ENCODE results near the gene PCSK5.
"Not testable (repeated sequence)": the region's sequence is repeated elsewhere in the genome, so short reads cannot be mapped to it uniquely, and the experiment has no call there.

Gene PCSK5

GRCh38 chr9:75927356-75927755 lies 36.9 kb downstream of the PCSK5 start:
- DNase-seq: no peak

GRCh38 chr9:75930190-75930589 lies 39.7 kb downstream of the PCSK5 start:
- no peak for DNase-seq

GRCh38 chr9:75930730-75931321 lies 40.4 kb downstream of the PCSK5 start:
- DNase-seq: no peak

DNA sequence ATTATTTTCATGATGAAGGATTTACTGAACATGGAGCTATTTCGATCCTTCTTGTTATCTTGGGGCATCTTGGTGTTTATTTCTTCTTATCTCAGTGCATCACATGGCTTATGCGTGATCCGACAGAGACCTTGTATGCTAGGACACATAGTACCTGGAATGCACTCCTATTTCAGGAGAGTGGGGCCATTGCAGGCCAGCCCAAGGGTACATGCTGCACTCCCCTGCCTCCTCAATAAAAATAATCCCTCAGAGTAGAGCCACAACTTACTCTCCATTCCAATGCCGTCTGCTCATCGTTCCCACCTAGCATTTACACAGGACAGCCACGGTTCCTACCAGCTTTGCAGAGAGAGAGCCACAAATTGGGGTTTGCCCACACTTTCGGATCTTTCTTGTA lies 43.5 kb downstream of the PCSK5 start:
- DNase-seq: no peak

DNA sequence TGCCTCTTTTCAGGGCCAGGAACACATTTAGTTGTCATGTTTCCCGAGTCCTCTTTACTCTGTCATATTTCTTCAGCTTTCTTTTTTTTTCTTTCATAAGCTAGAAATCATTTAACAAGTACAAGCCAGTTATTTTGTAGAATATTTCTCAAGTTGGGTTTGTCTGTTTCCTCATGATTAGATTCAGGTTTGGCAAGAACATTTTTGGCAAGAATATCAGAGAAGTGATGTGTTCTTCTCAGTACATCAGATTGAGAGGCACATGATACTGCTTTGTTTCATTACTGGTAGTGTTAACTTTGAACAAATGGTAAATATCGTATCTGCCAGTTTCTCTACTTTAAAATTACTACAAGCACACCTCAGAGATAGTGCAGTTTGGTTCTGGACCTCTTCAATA lies 45.1 kb downstream of the PCSK5 start:
- no peak for DNase-seq

GRCh38 chr9:75937521-75938258 lies 47.2 kb downstream of the PCSK5 start:
- no peak for DNase-seq

- DNase-seq: no peak
Observed at GRCh38 chr9:75938946-75939345, 48.5 kb downstream of the PCSK5 start.

DNA sequence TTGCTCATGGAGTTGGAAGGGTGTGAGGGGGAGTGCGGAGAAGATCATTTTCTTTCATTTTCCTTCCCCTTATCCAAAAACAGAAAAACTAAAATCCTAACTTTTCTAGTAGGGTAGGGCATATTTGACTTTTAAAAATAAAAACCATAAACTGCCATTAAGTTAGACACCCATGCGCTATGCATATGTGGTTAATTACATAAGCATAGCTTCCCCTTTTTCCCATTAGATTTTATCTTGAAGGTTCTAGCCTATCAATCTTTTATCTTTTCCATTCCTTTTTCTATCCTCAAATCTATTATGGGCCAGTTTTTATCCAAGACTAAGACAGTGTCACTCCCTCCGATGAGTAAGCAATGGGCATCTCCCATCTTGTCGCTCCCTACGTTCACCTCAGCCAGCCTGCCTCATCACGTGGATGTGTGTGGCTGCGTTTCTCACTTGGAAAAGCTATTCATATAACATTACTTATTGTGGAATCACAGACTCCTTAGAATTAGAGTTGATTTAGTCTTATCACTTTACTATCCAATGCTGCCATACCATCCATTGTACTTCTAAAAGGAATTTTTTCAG lies 49.2 kb downstream of the PCSK5 start:
- DNase-seq: no peak

DNA sequence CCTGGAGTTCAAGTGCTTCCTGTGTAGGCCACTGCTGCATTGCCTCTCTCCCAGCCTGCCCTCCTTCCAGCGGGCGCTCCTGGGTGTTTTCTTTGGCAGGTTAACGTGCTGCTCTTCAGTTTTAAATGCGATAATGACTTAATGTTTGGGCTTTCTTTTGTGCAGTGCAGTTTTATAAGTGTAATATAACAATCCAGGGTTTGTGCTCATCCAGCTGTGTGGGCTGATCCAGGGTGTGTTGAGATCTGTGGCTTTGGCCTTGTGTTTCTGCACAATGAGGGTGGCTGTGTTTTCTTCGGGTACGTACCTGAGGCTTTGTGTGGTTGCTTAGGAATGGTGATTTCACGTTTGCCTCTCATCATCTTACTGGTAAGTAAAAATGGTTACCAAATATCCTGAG lies 50.6 kb downstream of the PCSK5 start:
- DNase-seq: no peak

DNA sequence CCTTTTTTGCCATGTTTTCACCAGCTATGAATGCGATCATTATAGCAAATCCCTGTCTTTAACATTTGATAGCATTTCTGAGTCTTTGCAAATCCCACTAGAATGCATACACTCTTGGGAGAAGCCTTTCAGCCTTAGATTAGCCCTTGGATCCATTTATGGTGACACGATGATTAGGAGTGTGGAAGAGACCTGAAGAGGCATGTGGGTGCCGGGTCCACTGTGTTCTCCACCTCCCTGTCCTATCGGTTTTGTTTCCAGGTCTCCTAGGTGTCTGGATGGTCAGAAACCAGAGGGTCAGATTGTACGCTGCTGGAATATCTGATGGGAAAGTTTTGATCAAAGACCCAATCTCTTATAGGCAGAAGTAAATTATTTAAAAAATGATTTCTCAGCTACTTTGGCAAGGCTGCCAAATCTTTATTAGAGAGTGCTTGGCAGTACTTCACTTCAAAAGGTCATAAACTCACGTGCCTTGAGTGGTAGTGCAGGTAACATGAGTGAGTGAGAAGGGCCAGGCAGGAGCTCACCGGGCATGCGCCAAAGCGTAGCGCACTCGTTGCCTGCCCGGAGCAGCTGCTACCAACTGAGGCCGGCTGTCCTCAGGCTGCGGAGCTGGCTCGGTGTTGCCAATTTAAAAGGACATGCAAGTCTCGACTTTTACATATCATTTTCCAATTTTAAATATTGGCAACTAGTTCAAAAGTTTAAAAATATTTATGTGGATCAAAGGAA lies 51.3 kb downstream of the PCSK5 start:
- DNase-seq: no peak

DNA sequence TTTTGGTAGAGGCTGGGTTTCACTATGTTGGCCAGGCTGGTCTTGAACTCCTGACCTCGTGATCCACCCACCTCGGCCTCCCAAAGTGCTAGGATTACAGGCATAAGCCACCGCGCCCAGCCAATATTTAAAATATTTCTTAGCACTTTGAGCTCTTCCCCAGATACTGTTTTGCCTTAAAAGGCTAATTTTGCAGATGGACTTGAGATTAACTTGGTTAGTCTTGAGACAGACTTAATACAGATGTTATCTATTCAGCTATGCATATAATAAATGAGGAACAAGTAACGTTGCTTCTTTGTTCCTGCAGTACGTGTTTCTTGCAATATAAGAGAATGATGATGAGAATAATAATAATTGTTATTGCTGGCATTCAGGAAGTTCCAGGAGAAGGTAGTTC lies 56.3 kb downstream of the PCSK5 start:
- DNase-seq: no peak

DNA sequence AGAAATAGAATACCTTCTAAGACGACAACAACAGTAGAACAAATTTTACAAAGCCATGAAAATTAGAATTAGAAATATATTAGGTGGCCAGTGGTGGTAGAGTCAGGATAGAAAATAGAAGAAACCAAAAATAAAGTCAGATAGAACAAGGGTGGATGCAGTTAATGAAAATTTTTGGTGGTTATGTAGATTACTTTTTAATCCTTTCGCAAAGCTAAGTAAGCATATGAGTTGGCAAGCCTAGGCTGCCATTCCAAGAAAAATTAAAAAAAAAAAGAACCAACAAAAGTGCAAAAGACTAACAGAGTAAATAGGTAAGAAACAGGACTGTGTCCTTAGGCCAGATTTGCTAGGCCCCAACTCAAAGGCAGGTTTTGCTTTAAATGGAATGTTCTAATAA lies 56.8 kb downstream of the PCSK5 start:
- DNase-seq: no peak

GRCh38 chr9:75950998-75951397 lies 60.5 kb downstream of the PCSK5 start:
- DNase-seq: no peak

DNA sequence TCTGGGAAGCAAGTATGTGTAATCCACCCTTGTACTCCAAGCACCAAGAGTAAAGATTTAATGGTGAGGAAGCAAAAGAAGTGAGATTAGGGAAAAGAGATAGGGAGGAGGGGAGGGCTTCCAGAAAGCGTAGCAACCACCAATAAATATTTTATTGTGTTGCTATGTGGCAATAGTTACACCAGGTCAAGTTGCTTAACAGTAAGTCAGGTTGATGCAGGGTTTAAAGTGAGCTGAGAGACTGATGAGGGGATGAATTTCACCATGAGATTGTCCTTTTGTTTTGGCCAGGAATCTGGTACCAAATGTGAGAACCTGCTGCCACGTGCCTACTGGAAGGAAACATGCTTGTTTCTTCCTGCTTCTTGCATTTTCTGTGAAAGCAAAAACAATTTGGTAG lies 62.7 kb downstream of the PCSK5 start:
- no peak for DNase-seq

DNA sequence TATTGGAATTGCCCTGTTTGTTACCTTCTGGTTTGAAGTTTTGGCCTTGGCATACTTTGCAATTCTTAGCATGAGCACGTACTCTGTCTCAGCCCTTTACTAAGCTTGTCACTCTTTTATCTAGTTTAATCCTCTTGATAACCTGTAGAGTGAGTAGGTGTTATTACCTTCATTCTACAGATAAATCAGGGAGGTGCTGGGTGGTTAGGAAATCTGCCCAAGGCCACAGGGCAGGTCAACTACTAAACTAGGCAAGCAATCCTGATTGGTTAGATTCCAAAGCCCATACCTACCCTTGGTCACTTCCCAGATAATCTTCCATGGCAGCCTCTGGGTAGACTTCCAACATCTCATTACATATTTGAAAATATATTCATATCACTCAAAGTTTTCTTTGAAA lies 65.7 kb downstream of the PCSK5 start:
- DNase-seq: no peak

DNA sequence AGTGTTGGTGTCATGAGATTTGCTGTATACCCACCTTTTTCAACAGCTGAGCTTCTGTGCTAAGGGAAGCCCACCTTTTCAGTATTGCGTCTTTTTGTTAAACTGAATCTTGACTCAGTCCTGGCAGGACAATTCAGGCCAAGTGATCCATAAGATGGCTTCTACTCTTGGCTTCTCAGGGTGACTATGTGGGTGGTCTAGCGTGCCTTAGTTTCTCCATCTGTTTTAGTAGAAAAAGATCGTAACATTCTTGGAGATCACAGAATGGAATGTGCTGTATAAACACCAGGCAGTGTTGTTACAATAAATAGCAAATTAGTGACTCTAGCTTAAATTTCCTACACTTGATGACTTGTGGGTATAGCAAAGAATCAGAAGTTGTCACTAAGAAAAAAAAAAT lies 66.6 kb downstream of the PCSK5 start:
- DNase-seq: no peak

DNA sequence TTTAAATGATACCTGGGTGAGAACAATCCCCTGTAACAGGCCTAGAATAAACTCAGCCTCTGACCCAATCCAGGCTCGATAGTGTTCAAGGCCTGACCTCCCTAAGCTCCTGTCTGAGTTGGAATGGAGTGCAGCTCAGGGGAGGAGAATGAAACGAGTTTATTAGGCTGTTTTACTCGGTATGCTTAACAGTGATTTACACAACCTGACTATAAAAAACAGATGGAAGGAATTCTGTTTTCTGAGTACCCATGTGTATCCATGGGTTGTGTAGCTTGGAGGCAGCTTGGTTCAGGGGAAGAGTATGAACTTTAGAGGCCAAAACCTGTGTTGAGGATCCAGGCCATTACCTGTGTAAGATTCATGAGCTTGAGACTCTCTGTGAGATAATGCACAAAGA lies 67.8 kb downstream of the PCSK5 start:
- DNase-seq: no peak

GRCh38 chr9:75960551-75960950 lies 70.1 kb downstream of the PCSK5 start:
- no peak for DNase-seq

GRCh38 chr9:75962013-75962661 lies 71.7 kb downstream of the PCSK5 start:
- DNase-seq: no peak

DNA sequence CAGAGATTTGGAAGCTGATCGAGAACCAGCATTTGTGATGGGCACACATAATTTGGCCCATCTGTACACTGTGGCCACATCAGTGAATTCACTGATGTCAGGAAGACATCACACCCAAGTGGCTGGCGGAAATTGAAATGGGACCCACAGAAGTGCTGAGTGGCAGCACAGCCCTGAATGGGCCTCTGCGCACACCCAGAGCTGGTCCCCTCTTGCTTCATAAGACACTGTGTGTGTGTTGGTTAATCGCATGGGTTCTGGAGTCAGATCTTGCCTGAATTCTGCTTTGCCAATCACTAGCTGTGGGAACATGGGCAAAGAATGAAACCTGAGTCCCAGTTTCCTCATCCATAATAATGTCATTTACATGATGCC lies 72.2 kb downstream of the PCSK5 start:
- no peak for DNase-seq

GRCh38 chr9:75963321-75963720 lies 72.8 kb downstream of the PCSK5 start:
- not testable (repeated sequence) for DNase-seq

DNA sequence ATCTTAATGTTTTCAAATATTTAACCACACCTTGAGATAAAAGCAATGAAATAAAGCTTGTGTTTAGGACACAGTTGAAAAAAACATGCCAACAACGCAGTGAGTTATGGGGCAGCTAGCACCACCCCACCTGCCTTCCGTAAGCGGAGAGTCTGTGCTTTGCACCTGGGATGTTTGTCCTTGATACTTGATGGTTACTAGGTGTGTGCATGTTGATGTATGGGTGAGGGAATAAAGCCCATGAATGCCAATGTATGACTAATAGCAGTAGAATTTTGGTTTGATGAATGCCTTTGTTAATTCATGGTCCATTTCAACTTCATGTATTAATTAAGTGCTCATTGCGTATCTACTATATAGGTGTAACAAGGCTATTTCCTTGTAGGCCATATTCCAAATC lies 74.0 kb downstream of the PCSK5 start:
- no peak for DNase-seq

DNA sequence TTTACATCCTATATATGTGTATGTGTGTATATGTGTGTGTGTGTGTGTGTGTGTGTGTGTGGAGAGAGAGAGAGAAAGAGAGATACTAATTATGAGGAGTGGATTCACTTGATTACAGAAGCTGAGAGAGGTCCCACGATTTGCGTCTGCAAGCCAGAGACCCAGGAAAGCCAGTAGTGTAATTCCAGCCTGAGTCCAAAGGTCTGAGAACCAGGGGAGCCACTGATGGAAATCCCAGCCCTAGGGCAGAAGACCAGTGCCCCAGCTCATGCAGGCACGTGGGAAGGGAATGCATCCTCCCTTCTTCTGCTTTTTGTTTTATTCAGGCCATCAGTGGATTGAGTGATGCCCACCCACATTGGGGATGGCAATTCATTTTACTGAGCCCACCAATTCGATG lies 74.8 kb downstream of the PCSK5 start:
- DNase-seq: no peak

DNA sequence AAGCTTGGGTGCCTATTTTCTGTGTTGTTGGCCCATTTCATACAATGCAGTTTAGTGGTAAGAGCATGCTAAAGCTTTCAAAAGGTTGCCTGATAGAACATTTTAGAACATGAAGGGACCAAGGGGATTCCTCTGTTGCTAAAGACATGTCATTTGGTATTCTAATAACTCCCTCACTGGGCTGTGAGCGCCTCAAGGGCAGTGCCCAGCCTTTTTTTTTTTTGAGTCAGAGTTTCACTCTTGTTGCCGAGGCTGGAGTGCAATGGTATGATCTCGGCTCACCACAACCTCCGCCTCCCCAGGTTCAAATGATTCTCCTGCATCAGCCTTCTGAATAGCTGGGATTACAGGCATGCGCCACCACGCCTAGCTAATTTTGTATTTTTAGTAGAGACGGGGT lies 77.1 kb downstream of the PCSK5 start:
- no peak for DNase-seq
